HCT116 (cell line): ENCODE results near the gene CASP8. TPM values are rescaled to one million over a fixed set of nuclear protein-coding genes. Genes with fewer than 3 reads are reported as not detected.

Source experiments
- ATAC-seq: fragments of 200-7000 bp; cut with Tn5 transposase; 2 replicates; pipeline ENCODE4 v1.9.1; 2020; ENCODE audit warnings: mild to moderate bottlenecking, moderate library complexity
- BruUV-seq: library from RNA; stranded (reverse); fragments of 400-500 nt; replicated peaks from 2 replicates; lab custom pipeline; 2021; lab: Mats Ljungman, UMichigan
- CTCF ChIA-PET: fragments of 300-600 bp; sonication (Branson Sonifier 250); formaldehyde crosslinking; loops from one replicate; lab custom pipeline; 2021; ENCODE audit warnings: antibody characterized with exemption; lab: Charles Lee
- POLR2A ChIA-PET: fragments of 300-600, 350-600 bp; sonication (Branson Sonifier 250); formaldehyde crosslinking; loops from one replicate; lab custom pipeline; 2021; ENCODE audit warnings: antibody characterized with exemption; lab: Charles Lee
- RAD21 ChIA-PET, 2 experiments: fragments of 300-600 bp; sonication (Branson Sonifier 250); formaldehyde crosslinking; loops; one replicate each; lab custom pipeline; 2023; ENCODE audit warnings: low total read pairs in 2 of 2; ENCODE audit not compliant: uncharacterized antibody in 2 of 2, unreplicated experiment in 2 of 2, low non-redundant PET in 1 of 2; lab: Charles Lee
- DNase-seq: peaks from one replicate; pipeline ENCODE4 v3.0.0-alpha.2; 2010; ENCODE audit warnings: low read depth, low spot score
- H2AFZ ChIP-seq: fragments of 200-600 bp; shearing (Covaris generic), sonication (generic); 2 replicates; pipeline ENCODE4 v1.6.1; 2017; ENCODE audit warnings: low read depth, mixed run types, mixed read lengths, antibody characterized with exemption, low read length; ENCODE audit not compliant: poor library complexity, severe bottlenecking
- H3K27ac ChIP-seq: 2 replicates; pipeline ENCODE4 v1.5.1; 2012; ENCODE audit warnings: low read depth, low read length
- H3K27me3 ChIP-seq: fragments of 200-600 bp; sonication (generic); 2 replicates; pipeline ENCODE4 v1.6.1; 2016; ENCODE audit warnings: mixed run types, low read length, mixed read lengths; ENCODE audit not compliant: insufficient read depth
- H3K36me3 ChIP-seq, 2 experiments: fragments of 200-500 bp in 1 of 2; fragments of 200-600 bp in 1 of 2; sonication (Bioruptor generic) in 1 of 2; sonication (generic) in 1 of 2; 2 replicates each; pipeline versions ENCODE4 v1.5.1 to v1.6.1; 2014 to 2016; ENCODE audit warnings: low read length in 2 of 2, inconsistent platforms in 1 of 2, mixed read lengths in 1 of 2, mixed run types in 1 of 2; ENCODE audit not compliant: insufficient read depth in 2 of 2, control insufficient read depth in 1 of 2
- H3K4me1 ChIP-seq, 2 experiments: fragments of 200-600 bp in 1 of 2; sonication (generic) in 1 of 2; 2 replicates each; pipeline versions ENCODE4 v1.5.1 to v1.6.1; 2012 to 2017; ENCODE audit warnings: low read length in 2 of 2, inconsistent platforms in 1 of 2, mild to moderate bottlenecking in 1 of 2, mixed read lengths in 1 of 2, mixed run types in 1 of 2, moderate library complexity in 1 of 2; ENCODE audit not compliant: insufficient read depth in 2 of 2, control insufficient read depth in 1 of 2
- H3K4me2 ChIP-seq: fragments of 200-600 bp; sonication (generic); 2 replicates; pipeline ENCODE4 v1.6.1; 2017; ENCODE audit warnings: mixed run types, low read length, mixed read lengths
- H3K4me3 ChIP-seq, 2 experiments: fragments of 200-600 bp in 1 of 2; sonication (generic) in 1 of 2; replicated peaks in 1 of 2; 2 replicates each; pipeline ENCODE4 v1.5.1; 2011 to 2016; ENCODE audit warnings: low read length in 2 of 2, control low read depth in 1 of 2, low read depth in 1 of 2, mild to moderate bottlenecking in 1 of 2, mixed read lengths in 1 of 2, mixed run types in 1 of 2
- H3K79me2 ChIP-seq: fragments of 200-600 bp; sonication (generic); 2 replicates; pipeline ENCODE4 v1.6.1; 2017; ENCODE audit warnings: mild to moderate bottlenecking, mixed run types, low read length, moderate library complexity, mixed read lengths; ENCODE audit not compliant: insufficient read depth
- H3K9ac ChIP-seq: fragments of 200-600 bp; sonication (generic); 2 replicates; pipeline ENCODE4 v1.6.1; 2016; ENCODE audit warnings: low read length, mixed read lengths
- H3K9me2 ChIP-seq: fragments of 200-600 bp; sonication (generic), shearing (Covaris generic); 2 replicates; pipeline ENCODE4 v1.6.1; 2017; ENCODE audit warnings: mixed run types, mild to moderate bottlenecking, moderate library complexity; ENCODE audit not compliant: insufficient read depth
- H3K9me3 ChIP-seq, 2 experiments: fragments of 200-500 bp in 1 of 2; fragments of 200-600 bp in 1 of 2; sonication (Bioruptor generic) in 1 of 2; sonication (generic) in 1 of 2; 2 replicates each; pipeline ENCODE4 v1.6.1; 2014 to 2017; ENCODE audit warnings: low read length in 2 of 2, mixed read lengths in 2 of 2, inconsistent platforms in 1 of 2, low read depth in 1 of 2, mild to moderate bottlenecking in 1 of 2, mixed run types in 1 of 2, moderate library complexity in 1 of 2; ENCODE audit not compliant: control insufficient read depth in 1 of 2, insufficient read depth in 1 of 2
- H4K20me1 ChIP-seq: fragments of 200-600 bp; sonication (generic), shearing (Covaris generic); 2 replicates; pipeline ENCODE4 v1.6.1; 2017; ENCODE audit warnings: mixed run types, mild to moderate bottlenecking, moderate library complexity; ENCODE audit not compliant: insufficient read depth
- CBX3 ChIP-seq: IDR thresholded peaks from 2 replicates; pipeline ENCODE4 v1.6.1; 2012; ENCODE audit warnings: low read depth
- EZH2 ChIP-seq: fragments of 200-600 bp; sonication (generic); IDR thresholded peaks from 2 replicates; pipeline ENCODE4 v1.6.1; 2017; ENCODE audit warnings: antibody characterized with exemption, mixed run types
- JUND ChIP-seq: IDR thresholded peaks from 2 replicates; pipeline ENCODE4 v1.6.1; 2012
- REST ChIP-seq: IDR thresholded peaks from 2 replicates; pipeline ENCODE4 v1.6.1; 2012; ENCODE audit warnings: low read depth
- SRF ChIP-seq: IDR thresholded peaks from 2 replicates; pipeline ENCODE4 v1.6.1; 2012; ENCODE audit warnings: low read depth
- ZNF274 ChIP-seq: fragments of 200-500 bp; sonication (Bioruptor generic); IDR thresholded peaks from 2 replicates; pipeline ENCODE4 v1.6.1; 2014; ENCODE audit warnings: mild to moderate bottlenecking, low read depth, low read length, inconsistent platforms
- intact Hi-C: fragments of 100-400 bp; cut with micrococcal nuclease; formaldehyde crosslinking; loops from 2 replicates; pipeline ENCODE4 v1.10.0; 2022
- total RNA-seq: library from RNA; stranded (reverse); gene quantifications from one replicate; pipeline ENCODE4 v1.2.1, GENCODE V29; 2021; ENCODE audit not compliant: unreplicated experiment
- TF ChIP-seq, protein P1 (sequence below): IDR thresholded peaks from 2 replicates; pipeline ENCODE4 v1.6.1; 2012

The CASP8 gene
- total RNA-seq, 1 experiment from 2014 or later, result 29.6 TPM

- H2AFZ ChIP-seq, result no peak overlapping the region
- CTCF ChIA-PET, result no interaction called here
- H4K20me1 ChIP-seq, result no peaks in the 10 kb centered on the region
- no peak for DNase-seq
- intact Hi-C loops, result no loop called here
- POLR2A ChIA-PET, result no interaction called here
- ATAC-seq, result no peak
- H3K4me1 ChIP-seq, result no peaks in the 10 kb centered on the region
- no peak for TF ChIP-seq ZNF274
- no peak for TF ChIP-seq JUND
- TF ChIP-seq EZH2, result no peak
- TF ChIP-seq REST, result no peak
- TF ChIP-seq SRF, result no peak
- TF ChIP-seq, protein P1, sequence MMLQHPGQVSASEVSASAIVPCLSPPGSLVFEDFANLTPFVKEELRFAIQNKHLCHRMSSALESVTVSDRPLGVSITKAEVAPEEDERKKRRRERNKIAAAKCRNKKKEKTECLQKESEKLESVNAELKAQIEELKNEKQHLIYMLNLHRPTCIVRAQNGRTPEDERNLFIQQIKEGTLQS, result no peak
- no peak for TF ChIP-seq CBX3
- no peaks in the 10 kb centered on the region for H3K79me2 ChIP-seq
- no peak overlapping the region for H3K9ac ChIP-seq
- no peaks in the 10 kb centered on the region for H3K27me3 ChIP-seq
- no peaks in the 10 kb centered on the region for H3K9me2 ChIP-seq
- no peak overlapping the region for H3K4me2 ChIP-seq
- no peaks in the 10 kb centered on the region for H3K36me3 ChIP-seq
- no peak overlapping the region for H3K4me3 ChIP-seq
- BruUV-seq, result no TSS peak
- 0 out of 4 replicates have a peak, but pooled peaks cover 0 to 3% of the 10 kb centered on the region in 2 experiments for H3K9me3 ChIP-seq
- RAD21 ChIA-PET, result no interaction called here
- no peak overlapping the region for H3K27ac ChIP-seq
Measured at GRCh38 chr2:201320257-201320656, 59.9 kb downstream of the CASP8 start.

DNA sequence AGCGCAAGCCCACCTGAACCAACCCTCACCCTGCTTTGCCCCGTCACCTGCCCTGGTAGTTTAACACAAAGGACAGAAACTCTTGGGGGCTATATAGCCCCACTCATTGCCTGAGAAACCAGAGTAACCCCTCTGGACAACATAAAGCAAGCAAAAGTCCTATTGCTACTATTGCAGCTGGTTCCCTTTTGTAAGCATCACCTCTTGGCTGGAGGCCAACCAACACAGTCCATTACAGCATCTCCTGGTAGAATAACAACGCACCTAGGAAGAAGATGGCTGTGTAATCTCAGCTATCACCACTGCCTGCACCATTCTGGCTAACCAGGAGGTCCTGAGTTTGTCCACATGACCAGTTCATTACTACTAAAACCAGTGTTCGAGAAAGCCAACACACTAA lies 60.4 kb downstream of the CASP8 start:
- H3K4me3 ChIP-seq, result no peak overlapping the region
- H3K9me2 ChIP-seq, result no peaks in the 10 kb centered on the region
- ChIA-PET RAD21 (no interaction called here), POLR2A (no interaction called here), CTCF (no interaction called here)
- no peak overlapping the region for H3K27ac ChIP-seq
- no peak overlapping the region for H2AFZ ChIP-seq
- no peak for TF ChIP-seq REST
- H4K20me1 ChIP-seq, result no peaks in the 10 kb centered on the region
- BruUV-seq, result no TSS peak
- H3K27me3 ChIP-seq, result no peaks in the 10 kb centered on the region
- H3K36me3 ChIP-seq, result no peaks in the 10 kb centered on the region
- no peaks in the 10 kb centered on the region for H3K4me1 ChIP-seq
- H3K4me2 ChIP-seq, result no peak overlapping the region
- H3K9me3 ChIP-seq, result 0 out of 4 replicates have a peak, but pooled peaks cover 0 to 3% of the 10 kb centered on the region in 2 experiments
- H3K79me2 ChIP-seq, result no peaks in the 10 kb centered on the region
- DNase-seq (no peak), ATAC-seq (no peak)
- intact Hi-C loops, result no loop called here
- H3K9ac ChIP-seq, result no peak overlapping the region
